ENCODE data around the gene RPS19.
A peak's percentile ranks its signal among the peaks of the same experiment; 100 is the strongest.
"Not testable (repeated sequence)": the region's sequence is repeated elsewhere in the genome, so short reads cannot be mapped to it uniquely, and the experiment has no call there.

Gene RPS19

GRCh38 chr19:41871573-41872383 lies 11.7 kb downstream of the RPS19 start:
- Histone ChIP-seq H4K20me1 (ENCODE audit: insufficient read depth, low read length) (no peaks in the 10 kb centered on the region), H3K9me3 (ENCODE audit: low read length) (no peaks in the 10 kb centered on the region), H3K36me3 (ENCODE audit: insufficient read depth, low read length) (peaks cover 57% of the 10 kb centered on the region), H3F3A (ENCODE audit: insufficient read depth, low read length) (peaks cover 26% of the 10 kb centered on the region), H3K4me2 (ENCODE audit: low read length) (no peak overlapping the region), H3K27ac (ENCODE audit: low read depth, low read length, poor library complexity, severe bottlenecking) (peak overlapping the region; percentile 100), H3K4me1 (ENCODE audit: insufficient read depth, low read length, severe bottlenecking) (peaks cover 67% of the 10 kb centered on the region), H3K4me3 (ENCODE audit: low read depth, low read length, poor library complexity, severe bottlenecking) (no peak overlapping the region), H3K79me2 (ENCODE audit: insufficient read depth, low read length) (0 out of 2 replicates have a peak, but pooled peaks cover 3% of the 10 kb centered on the region), H3K9me2 (ENCODE audit: low read depth, low read length) (no peaks in the 10 kb centered on the region), H3K9ac (ENCODE audit: low read length) (no peak overlapping the region), H3K27me3 (ENCODE audit: insufficient read depth, low read length) (no peaks in the 10 kb centered on the region), H2AFZ (ENCODE audit: low read length) (no peak overlapping the region)
- no peak for TF ChIP-seq EZH2 (IDR thresholded peaks at IDR 0.05; ENCODE audit: borderline replicate concordance, low read length)
- TF ChIP-seq, protein P1, sequence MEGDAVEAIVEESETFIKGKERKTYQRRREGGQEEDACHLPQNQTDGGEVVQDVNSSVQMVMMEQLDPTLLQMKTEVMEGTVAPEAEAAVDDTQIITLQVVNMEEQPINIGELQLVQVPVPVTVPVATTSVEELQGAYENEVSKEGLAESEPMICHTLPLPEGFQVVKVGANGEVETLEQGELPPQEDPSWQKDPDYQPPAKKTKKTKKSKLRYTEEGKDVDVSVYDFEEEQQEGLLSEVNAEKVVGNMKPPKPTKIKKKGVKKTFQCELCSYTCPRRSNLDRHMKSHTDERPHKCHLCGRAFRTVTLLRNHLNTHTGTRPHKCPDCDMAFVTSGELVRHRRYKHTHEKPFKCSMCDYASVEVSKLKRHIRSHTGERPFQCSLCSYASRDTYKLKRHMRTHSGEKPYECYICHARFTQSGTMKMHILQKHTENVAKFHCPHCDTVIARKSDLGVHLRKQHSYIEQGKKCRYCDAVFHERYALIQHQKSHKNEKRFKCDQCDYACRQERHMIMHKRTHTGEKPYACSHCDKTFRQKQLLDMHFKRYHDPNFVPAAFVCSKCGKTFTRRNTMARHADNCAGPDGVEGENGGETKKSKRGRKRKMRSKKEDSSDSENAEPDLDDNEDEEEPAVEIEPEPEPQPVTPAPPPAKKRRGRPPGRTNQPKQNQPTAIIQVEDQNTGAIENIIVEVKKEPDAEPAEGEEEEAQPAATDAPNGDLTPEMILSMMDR (IDR thresholded peaks at IDR 0.05; ENCODE audit: low read length) = no peak

DNA sequence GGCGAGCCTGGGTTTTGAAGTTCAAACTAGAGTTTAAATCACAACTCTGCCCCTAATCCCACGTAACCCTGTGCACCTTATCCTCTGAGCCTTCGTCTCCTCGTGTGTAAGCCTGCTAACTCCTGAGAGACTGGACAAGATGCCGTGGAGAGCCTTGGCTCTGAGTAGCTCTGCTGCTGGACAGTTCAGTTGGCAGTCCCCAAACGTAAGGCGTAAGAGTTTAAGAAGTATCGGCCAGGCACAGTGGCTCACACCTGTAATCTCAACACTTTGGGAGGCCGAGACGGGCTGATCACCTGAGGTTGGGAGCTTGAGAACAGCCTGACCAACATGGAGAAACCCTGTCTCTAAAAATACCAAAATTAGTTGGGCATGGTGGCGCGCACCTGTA lies 12.3 kb downstream of the RPS19 start:
- H3F3A ChIP-seq (ENCODE audit: insufficient read depth, low read length) = peaks cover 26% of the 10 kb centered on the region
- H3K36me3 ChIP-seq (ENCODE audit: insufficient read depth, low read length) = peaks cover 51% of the 10 kb centered on the region
- 0 out of 2 replicates have a peak, but pooled peaks cover 3% of the 10 kb centered on the region for H3K79me2 ChIP-seq (ENCODE audit: insufficient read depth, low read length)

DNA sequence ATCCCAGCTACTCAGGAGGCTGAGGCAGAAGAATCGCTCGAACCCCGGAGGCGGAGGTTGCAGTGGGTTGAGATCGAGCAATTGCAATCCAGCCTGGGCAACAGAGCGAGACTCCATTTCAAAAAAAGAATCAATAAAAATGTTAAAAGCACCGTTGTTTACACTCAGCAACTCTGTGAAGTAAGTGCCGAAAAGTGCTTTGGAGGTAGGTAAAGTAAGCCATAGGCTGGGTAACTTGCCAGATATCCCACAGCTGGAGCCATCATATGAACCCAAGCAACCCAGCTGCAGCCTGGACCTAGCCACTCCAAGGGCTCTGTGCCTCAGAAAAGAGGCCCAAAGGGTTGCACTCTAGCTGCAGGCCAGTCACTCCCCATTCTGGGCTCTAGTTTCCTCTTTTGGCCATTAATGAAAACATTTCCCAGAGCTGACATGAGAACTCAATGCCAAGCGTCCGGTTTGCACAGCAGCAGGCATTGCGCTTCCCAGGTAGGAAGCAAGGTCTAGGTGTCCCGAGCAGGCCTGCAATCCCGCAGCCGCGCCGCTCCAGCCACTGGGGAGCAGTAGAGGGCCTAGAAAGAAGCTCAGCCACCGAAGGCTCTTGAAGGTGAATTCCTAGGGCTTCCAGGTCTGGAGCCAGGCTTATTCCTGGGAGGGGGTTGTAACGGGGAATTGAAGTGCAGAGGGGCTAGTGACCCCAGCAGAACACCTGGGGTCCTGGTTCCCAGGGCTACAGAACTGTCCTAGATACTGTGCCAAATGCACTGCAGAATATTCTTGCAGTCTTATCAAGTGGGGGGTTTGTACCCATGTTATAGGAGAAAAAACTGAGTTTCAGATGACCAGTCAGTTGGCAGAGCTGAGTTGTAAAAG lies 13.0 kb downstream of the RPS19 start:
- no peaks in the 10 kb centered on the region for H3K9me3 ChIP-seq (ENCODE audit: low read length)
- no peak overlapping the region for H2AFZ ChIP-seq (ENCODE audit: low read length)
- no peak overlapping the region for H3K9ac ChIP-seq (ENCODE audit: low read length)
- no peaks in the 10 kb centered on the region for H3K9me2 ChIP-seq (ENCODE audit: low read depth, low read length)
- H4K20me1 ChIP-seq (ENCODE audit: insufficient read depth, low read length) = no peaks in the 10 kb centered on the region
- H3K4me3 ChIP-seq (ENCODE audit: low read depth, low read length, poor library complexity, severe bottlenecking) = no peak overlapping the region
- H3K79me2 ChIP-seq (ENCODE audit: insufficient read depth, low read length) = peaks cover 4% of the 10 kb centered on the region
- TF ChIP-seq EZH2 (IDR thresholded peaks at IDR 0.05; ENCODE audit: borderline replicate concordance, low read length) = no peak
- TF ChIP-seq, protein P1 (IDR thresholded peaks at IDR 0.05; ENCODE audit: low read length) = peak; percentile 95
- H3F3A ChIP-seq (ENCODE audit: insufficient read depth, low read length) = peaks cover 26% of the 10 kb centered on the region
- peak overlapping the region; percentile 100 for H3K27ac ChIP-seq (ENCODE audit: low read depth, low read length, poor library complexity, severe bottlenecking)
- no peaks in the 10 kb centered on the region for H3K27me3 ChIP-seq (ENCODE audit: insufficient read depth, low read length)
- peaks cover 66% of the 10 kb centered on the region for H3K4me1 ChIP-seq (ENCODE audit: insufficient read depth, low read length, severe bottlenecking)
- H3K4me2 ChIP-seq (ENCODE audit: low read length) = no peak overlapping the region
- H3K36me3 ChIP-seq (ENCODE audit: insufficient read depth, low read length) = peaks cover 50% of the 10 kb centered on the region

More for the DNA sequence above, 12.3 kb downstream of the RPS19 start:
- no peaks in the 10 kb centered on the region for H3K9me3 ChIP-seq (ENCODE audit: low read length)
- no peaks in the 10 kb centered on the region for H3K9me2 ChIP-seq (ENCODE audit: low read depth, low read length)
- H2AFZ ChIP-seq (ENCODE audit: low read length) = no peak overlapping the region
- H3K4me1 ChIP-seq (ENCODE audit: insufficient read depth, low read length, severe bottlenecking) = peaks cover 67% of the 10 kb centered on the region
- no peak overlapping the region for H3K4me2 ChIP-seq (ENCODE audit: low read length)
- no peaks in the 10 kb centered on the region for H4K20me1 ChIP-seq (ENCODE audit: insufficient read depth, low read length)
- no peak overlapping the region for H3K4me3 ChIP-seq (ENCODE audit: low read depth, low read length, poor library complexity, severe bottlenecking)
- H3K27ac ChIP-seq (ENCODE audit: low read depth, low read length, poor library complexity, severe bottlenecking) = peak overlapping the region; percentile 100
- TF ChIP-seq, protein P1 (IDR thresholded peaks at IDR 0.05; ENCODE audit: low read length) = no peak
- H3K9ac ChIP-seq (ENCODE audit: low read length) = no peak overlapping the region
- H3K27me3 ChIP-seq (ENCODE audit: insufficient read depth, low read length) = no peaks in the 10 kb centered on the region

GRCh38 chr19:41875973-41876372 lies 15.9 kb downstream of the RPS19 start:
- H4K20me1 ChIP-seq (ENCODE audit: insufficient read depth, low read length); H2AFZ ChIP-seq (ENCODE audit: low read length); H3K9me3 ChIP-seq (ENCODE audit: low read length); H3K27me3 ChIP-seq (ENCODE audit: insufficient read depth, low read length); H3K9me2 ChIP-seq (ENCODE audit: low read depth, low read length): not testable (repeated sequence)
- Histone ChIP-seq H3F3A (ENCODE audit: insufficient read depth, low read length) (peaks cover 19% of the 10 kb centered on the region), H3K36me3 (ENCODE audit: insufficient read depth, low read length) (peaks cover 47% of the 10 kb centered on the region), H3K4me1 (ENCODE audit: insufficient read depth, low read length, severe bottlenecking) (peaks cover 68% of the 10 kb centered on the region), H3K79me2 (ENCODE audit: insufficient read depth, low read length) (peaks cover 11% of the 10 kb centered on the region), H3K27ac (ENCODE audit: low read depth, low read length, poor library complexity, severe bottlenecking) (peak overlapping the region; percentile 100), H3K9ac (ENCODE audit: low read length) (peak overlapping the region; percentile 98), H3K4me2 (ENCODE audit: low read length) (peak overlapping the region; percentile 90), H3K4me3 (ENCODE audit: low read depth, low read length, poor library complexity, severe bottlenecking) (peak overlapping the region; percentile 85)
